Spleen (tissue), 11 donors: ENCODE data around the gene IZUMO1R. TPM values are rescaled to one million over a fixed set of nuclear protein-coding genes. Genes with fewer than 3 reads are reported as not detected.

ENCODE experiments used
- DNase-seq: peaks from one replicate; pipeline ENCODE4 v3.0.0-alpha.2; 2020
- H3K27ac ChIP-seq, 8 donors: fragments of 200-600 bp; sonication (generic) in 7 of 8; 1 replicate in 4 of 8; 2 replicates in 4 of 8; pipeline versions ENCODE4 v1.5.0 to v1.8.0; 2016 to 2021; ENCODE audit warnings: inconsistent platforms in 4 of 8, mild to moderate bottlenecking in 4 of 8, moderate library complexity in 1 of 8
- H3K27me3 ChIP-seq, 7 donors: fragments of 200-600 bp; sonication (generic) in 6 of 7; replicated peaks in 1 of 7; 1 replicate in 4 of 7; 2 replicates in 3 of 7; pipeline versions ENCODE4 v1.5.0 to v1.8.0; 2016 to 2021; ENCODE audit warnings: inconsistent platforms in 3 of 7, mild to moderate bottlenecking in 1 of 7
- H3K36me3 ChIP-seq, 6 donors: fragments of 200-600 bp; sonication (generic) in 5 of 6; 1 replicate in 4 of 6; 2 replicates in 2 of 6; pipeline versions ENCODE4 v1.5.0 to v1.8.0; 2016 to 2021; ENCODE audit warnings: inconsistent platforms in 2 of 6
- H3K4me1 ChIP-seq, 6 donors: fragments of 200-600 bp; sonication (generic) in 5 of 6; 1 replicate in 3 of 6; 2 replicates in 3 of 6; pipeline versions ENCODE4 v1.5.0 to v1.8.0; 2016 to 2021; ENCODE audit warnings: inconsistent platforms in 3 of 6
- H3K4me3 ChIP-seq, 8 donors: fragments of 200-600 bp; sonication (generic) in 7 of 8; 1 replicate in 4 of 8; 2 replicates in 4 of 8; pipeline versions ENCODE4 v1.5.0 to v1.8.0; 2016 to 2021; ENCODE audit warnings: inconsistent platforms in 4 of 8, mild to moderate bottlenecking in 4 of 8, moderate library complexity in 2 of 8
- H3K9me3 ChIP-seq, 8 donors: fragments of 200-600 bp; sonication (generic) in 7 of 8; 1 replicate in 4 of 8; 2 replicates in 4 of 8; pipeline versions ENCODE4 v1.5.0 to v1.8.0; 2016 to 2021; ENCODE audit warnings: inconsistent platforms in 4 of 8
- CTCF ChIP-seq, 11 experiments: fragments of 200-600 bp in 7 of 11; fragments of 450-650 bp in 4 of 11; sonication (generic) in 4 of 11; IDR thresholded peaks in 8 of 11; conservative IDR thresholded peaks in 3 of 11; 1 replicate in 7 of 11; 2 replicates in 4 of 11; pipeline versions ENCODE4 v1.4.0 to v1.8.0; 2016 to 2021; ENCODE audit warnings: antibody characterized with exemption in 11 of 11, inconsistent platforms in 4 of 11, mild to moderate bottlenecking in 1 of 11
- POLR2A ChIP-seq, 3 donors: fragments of 450-650 bp; IDR thresholded peaks; one replicate each; pipeline ENCODE4 v1.5.1; 2017; ENCODE audit warnings: antibody characterized with exemption in 3 of 3, mild to moderate bottlenecking in 1 of 3
- POLR2AphosphoS5 ChIP-seq, 3 donors: sonication (generic); formaldehyde crosslinking; IDR thresholded peaks; one replicate each; pipeline ENCODE4 v1.5.1; 2017; ENCODE audit warnings: antibody characterized with exemption in 3 of 3
- WGBS, 5 donors: extraction: QIAGEN DNeasy Blood & Tissue Kit in 3 of 5; methylation state at CpG; one replicate each; pipeline versions ENCODE4 v1.1.5 to v1.1.7; 2013 to 2018; 5-methylcytosine and 5-hydroxymethylcytosine counted together
- intact Hi-C: fragments of 100-400 bp; cut with DNase I; formaldehyde crosslinking; loops from one replicate; pipeline ENCODE4 v1.15.0; 2023; ENCODE audit warnings: low total_unique reads
- polyA plus RNA-seq, 3 donors: library from polyadenylated mRNA; stranded (reverse); fragments of 200-250 nt; gene quantifications; one replicate each; pipeline ENCODE4 v1.2.1, GENCODE V29; 2013
- total RNA-seq, 7 donors: library from RNA; depleted of rRNA in 3 of 7; stranded (reverse); fragments of >200 nt in 3 of 7; fragmentation: NEBNext Ultra II Directional in 4 of 7; extraction: Animal tissue kit (Norgen Biotek cat#: 25700) in 4 of 7; gene quantifications; one replicate each; pipeline versions ENCODE4 v1.1.0 to v1.2.1, GENCODE V29; 2016 to 2021
- donor health status: healthy with polysubstance abuse.
- donor health status: DM: no; HTN: no; CAD: no; lungs with moderate emphysema.
- donor health status: DM: no; HTN: no; CAD: no.
- donor health status: Bipolar disorder and iron deficiency.
- donor health status: healthy.
- donor health status: DM: no; HTN: no; CAD: no.
- donor health status: DM: yes; HTN: yes; CAD: no.

Gene IZUMO1R
- total and polyA plus RNA-seq, 10 donors: not detected

GRCh38 chr11:94329501-94329900 lies 25.1 kb downstream of the IZUMO1R start:
- H3K9me3 ChIP-seq: peaks cover 0 to 15% (median 7%) of the 10 kb centered on the region in 8 donors
- no peak for TF ChIP-seq CTCF (IDR thresholded peaks at IDR 0.05 in 8 of 11, conservative IDR thresholded peaks at IDR 0.05 in 3 of 11)
- no peak for TF ChIP-seq POLR2AphosphoS5 (IDR thresholded peaks at IDR 0.05)
- TF ChIP-seq POLR2A (IDR thresholded peaks at IDR 0.05): no peak
- H3K4me3 ChIP-seq: no peak overlapping the region
- H3K4me1 ChIP-seq: no peaks in the 10 kb centered on the region
- intact Hi-C loops: loop anchor here (10.0 kb wide), 1 partner anchor 175 kb away; no protein-coding TSS in a partner anchor
- WGBS, 5 donors: 83 to 91% (median 86%) methylated on average over 3 of the region's 3 CpGs
- no peak for DNase-seq
- no peak overlapping the region for H3K27ac ChIP-seq
- H3K27me3 ChIP-seq: no peaks in the 10 kb centered on the region
- no peaks in the 10 kb centered on the region for H3K36me3 ChIP-seq

- H3K4me1 ChIP-seq: no peaks in the 10 kb centered on the region
- no peak for TF ChIP-seq POLR2A (IDR thresholded peaks at IDR 0.05)
- TF ChIP-seq CTCF (IDR thresholded peaks at IDR 0.05 in 8 of 11, conservative IDR thresholded peaks at IDR 0.05 in 3 of 11): no peak
- no peak for TF ChIP-seq POLR2AphosphoS5 (IDR thresholded peaks at IDR 0.05)
- H3K27ac ChIP-seq: no peak overlapping the region
- DNase-seq: no peak
- intact Hi-C loops: no loop called here
- H3K36me3 ChIP-seq: no peaks in the 10 kb centered on the region
- WGBS, 5 donors: 89 to 96% (median 94%) methylated on average over 2 of the region's 2 CpGs
- peaks cover 0 to 3% (median 0%) of the 10 kb centered on the region in 7 donors for H3K27me3 ChIP-seq
- H3K4me3 ChIP-seq: no peak overlapping the region
- H3K9me3 ChIP-seq: peaks cover 0 to 12% (median 6%) of the 10 kb centered on the region in 8 donors
Observed at GRCh38 chr11:94330789-94331188, 26.4 kb downstream of the IZUMO1R start.

- Histone ChIP-seq H3K27me3 (peaks cover 0 to 7% (median 0%) of the 10 kb centered on the region in 7 donors), H3K36me3 (no peaks in the 10 kb centered on the region), H3K9me3 (no peaks in the 10 kb centered on the region), H3K27ac (no peak overlapping the region), H3K4me3 (no peak overlapping the region), H3K4me1 (no peaks in the 10 kb centered on the region)
- TF ChIP-seq POLR2A (IDR thresholded peaks at IDR 0.05) (no peak), CTCF (IDR thresholded peaks at IDR 0.05 in 8 of 11, conservative IDR thresholded peaks at IDR 0.05 in 3 of 11) (no peak), POLR2AphosphoS5 (IDR thresholded peaks at IDR 0.05) (no peak)
- no peak for DNase-seq
- intact Hi-C loops: no loop called here
Observed at GRCh38 chr11:94332814-94333213, 28.4 kb downstream of the IZUMO1R start.

- Histone ChIP-seq H3K36me3 (no peaks in the 10 kb centered on the region), H3K9me3 (no peaks in the 10 kb centered on the region), H3K4me1 (no peaks in the 10 kb centered on the region), H3K27me3 (peaks cover 0 to 7% (median 0%) of the 10 kb centered on the region in 7 donors), H3K27ac (no peak overlapping the region), H3K4me3 (no peak overlapping the region)
- no peak for DNase-seq
- no peak for TF ChIP-seq POLR2A (IDR thresholded peaks at IDR 0.05)
- TF ChIP-seq CTCF (IDR thresholded peaks at IDR 0.05 in 8 of 11, conservative IDR thresholded peaks at IDR 0.05 in 3 of 11): no peak
- no peak for TF ChIP-seq POLR2AphosphoS5 (IDR thresholded peaks at IDR 0.05)
- intact Hi-C loops: no loop called here
- 86 to 90% (median 90%) methylated on average over 6 of the region's 6 CpGs for WGBS, 5 donors
Observed at GRCh38 chr11:94336033-94336432, 31.7 kb downstream of the IZUMO1R start.
